Measurements from ENCODE around the gene RBMY1D.
"Not testable (repeated sequence)": the region's sequence is repeated elsewhere in the genome, so short reads cannot be mapped to it uniquely, and the experiment has no call there.

Gene RBMY1D

DNA sequence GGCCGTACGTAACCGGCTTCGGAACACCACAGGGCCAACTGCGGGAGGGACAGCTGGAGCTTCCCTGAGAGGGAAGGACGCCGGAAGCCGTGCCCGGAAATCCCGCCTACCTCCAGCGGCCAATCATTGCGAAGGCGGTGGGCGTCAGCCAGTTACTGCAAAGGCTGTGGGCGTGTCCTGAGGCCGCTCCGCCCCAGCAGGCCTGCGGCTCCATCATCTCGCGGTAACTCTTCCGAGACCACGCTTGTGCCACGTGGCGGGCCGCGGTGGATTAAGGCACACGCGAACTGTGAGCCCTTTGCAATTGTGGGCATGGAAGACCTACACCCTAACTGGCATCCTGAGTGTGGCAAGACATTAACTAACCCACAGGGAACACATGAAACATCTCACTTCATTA, at the start of gene RBMY1D:
RBMY1D (minus strand) TSS at position 101 of the 400 bp plus-strand sequence. CDS start 2,013 bp downstream, outside the sequence.
- DNase-seq, result not testable (repeated sequence)

DNA sequence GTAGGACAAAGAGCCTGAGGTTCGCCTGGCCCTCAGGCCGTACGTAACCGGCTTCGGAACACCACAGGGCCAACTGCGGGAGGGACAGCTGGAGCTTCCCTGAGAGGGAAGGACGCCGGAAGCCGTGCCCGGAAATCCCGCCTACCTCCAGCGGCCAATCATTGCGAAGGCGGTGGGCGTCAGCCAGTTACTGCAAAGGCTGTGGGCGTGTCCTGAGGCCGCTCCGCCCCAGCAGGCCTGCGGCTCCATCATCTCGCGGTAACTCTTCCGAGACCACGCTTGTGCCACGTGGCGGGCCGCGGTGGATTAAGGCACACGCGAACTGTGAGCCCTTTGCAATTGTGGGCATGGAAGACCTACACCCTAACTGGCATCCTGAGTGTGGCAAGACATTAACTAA, 23.6 kb upstream of the RBMY1D start, which contains the start of gene RBMY1E:
RBMY1E (minus strand) TSS at position 101 of the 400 bp plus-strand sequence. CDS start 1,978 bp downstream, outside the sequence.
- not testable (repeated sequence) for DNase-seq

DNA sequence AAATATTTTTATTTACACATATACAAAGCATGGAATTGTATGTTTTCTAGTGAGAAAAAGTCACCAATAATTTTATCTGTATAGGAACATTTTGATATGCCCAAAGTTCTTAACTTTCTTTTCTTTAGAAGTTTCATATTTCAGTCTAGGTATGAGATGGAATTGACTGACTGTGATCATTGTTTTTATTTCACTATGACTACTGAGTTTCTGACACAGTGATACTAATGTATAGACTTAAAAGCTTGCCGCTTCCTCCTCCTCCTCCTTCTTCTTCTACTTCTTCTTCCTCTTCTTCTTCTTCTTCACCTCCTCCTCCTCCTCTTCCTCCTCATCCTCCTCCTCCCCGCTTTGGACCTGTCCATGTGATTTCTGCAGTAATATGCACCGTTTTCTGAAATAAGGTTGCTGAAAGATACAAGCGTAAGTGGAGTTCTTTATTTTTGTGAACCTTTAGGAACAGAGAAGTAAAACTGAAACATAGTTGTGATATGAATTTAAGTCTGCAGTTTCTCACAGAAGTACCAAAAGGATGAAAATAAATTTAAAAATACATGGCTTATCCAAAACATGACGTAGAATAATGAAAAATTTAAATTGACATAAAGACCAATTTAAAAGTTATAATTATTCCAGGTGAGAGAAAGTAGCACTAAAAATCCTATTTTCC, 24.8 kb downstream of the RBMY1D start:
- not testable (repeated sequence) for DNase-seq

DNA sequence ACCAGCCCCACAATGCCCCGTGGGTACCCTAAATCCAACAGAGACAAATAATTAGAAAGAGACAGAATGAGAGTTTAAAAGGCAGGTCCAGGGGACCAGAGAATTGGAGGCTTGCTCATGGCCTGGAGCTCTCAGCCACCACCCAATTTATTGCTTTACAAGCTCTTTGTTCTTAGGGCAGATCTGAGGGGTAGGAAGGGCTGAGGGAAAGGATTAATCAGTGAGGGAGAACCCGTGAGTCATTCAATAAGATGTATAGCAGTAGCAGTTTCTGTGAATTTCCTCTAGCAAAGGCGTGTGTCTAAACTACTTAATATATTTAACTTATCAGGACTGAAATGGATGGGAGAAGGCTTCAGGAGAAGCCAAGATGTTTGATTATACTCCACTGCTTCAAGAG, 48.8 kb downstream of the RBMY1D start:
- no peak for DNase-seq

DNA sequence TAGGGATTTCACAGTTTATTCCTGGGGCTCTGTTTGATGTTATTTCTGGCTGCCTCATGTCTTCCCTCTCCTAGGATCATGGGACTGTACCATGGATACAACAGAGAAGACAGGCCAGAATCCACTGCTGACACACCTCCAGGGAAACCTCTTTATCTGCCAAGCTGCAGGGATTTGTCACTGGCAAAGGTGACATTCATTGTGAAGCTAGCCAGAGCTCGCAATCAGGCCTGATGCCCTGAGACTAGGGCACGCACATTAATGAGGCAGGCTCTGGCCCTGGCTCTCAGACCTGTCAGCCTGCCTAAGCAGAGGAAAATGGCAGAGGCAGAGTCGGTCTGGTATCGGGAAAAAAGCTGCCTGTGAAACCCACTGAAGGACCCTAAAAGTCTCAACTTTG, 52.2 kb downstream of the RBMY1D start:
- DNase-seq, result no peak

DNA sequence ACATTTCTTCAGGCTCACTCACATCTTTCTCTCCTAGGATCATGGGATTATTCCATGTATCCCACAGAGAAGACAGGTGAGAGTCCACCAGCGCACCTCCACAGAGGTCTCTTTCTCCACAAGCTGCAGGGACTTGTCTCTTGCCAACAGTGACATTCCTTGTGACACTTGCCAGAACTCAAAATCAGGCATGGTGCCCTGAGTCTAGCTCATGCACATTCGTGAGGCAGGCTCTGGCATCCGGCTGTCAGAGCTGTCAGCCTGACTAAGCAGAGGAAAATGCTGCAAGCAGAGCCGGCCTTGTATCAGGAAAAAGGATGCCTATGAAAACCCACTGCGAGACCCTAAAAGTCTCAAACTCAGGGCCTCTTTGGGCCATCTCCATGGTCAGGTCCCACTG, 54.8 kb downstream of the RBMY1D start:
- DNase-seq, result no peak

GRCh38 chrY:21836343-21836742, 58.0 kb downstream of the RBMY1D start:
- DNase-seq, result no peak

DNA sequence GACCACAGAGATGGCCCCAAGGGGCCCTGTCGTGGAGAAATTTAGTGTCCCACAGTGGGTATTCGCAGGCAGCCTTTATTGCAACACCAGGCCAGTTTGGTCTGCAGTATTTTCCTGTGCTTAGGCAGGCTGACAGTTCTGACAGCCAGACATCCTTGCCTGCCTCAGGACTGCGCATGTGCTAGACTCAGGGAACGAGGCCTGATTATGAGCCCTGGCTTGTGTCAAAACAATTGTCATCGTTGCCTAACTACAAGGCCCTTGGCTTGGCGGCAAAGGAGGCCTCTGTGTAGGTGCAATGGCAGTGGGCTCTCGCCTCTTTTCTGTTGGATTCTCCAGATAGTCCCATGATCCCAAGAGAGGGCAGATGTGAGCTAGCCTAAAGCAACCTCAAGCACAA, 59.3 kb downstream of the RBMY1D start:
- no peak for DNase-seq

Data from activated CD4-positive, alpha-beta T cell treated with anti-CD3 and anti-CD28 coated beads, Interleukin-2, Interleukin-6, amounts not matched to agents 100 ng/mL and 50 ng/mL, durations not matched to agents 16 hours and 8 hours (primary cell).